HG03342 (cell line): ENCODE results near the gene SNX24.
A peak's percentile ranks its signal among the peaks of the same experiment; 100 is the strongest.

Experiments used
- ATAC-seq: cut with Tn5 transposase; IDR thresholded peaks from one replicate; pipeline ENCODE4 v1.9.1; 2021; ENCODE audit warnings: mild to moderate bottlenecking, moderate library complexity; ENCODE audit not compliant: unreplicated experiment

SNX24 gene

DNA sequence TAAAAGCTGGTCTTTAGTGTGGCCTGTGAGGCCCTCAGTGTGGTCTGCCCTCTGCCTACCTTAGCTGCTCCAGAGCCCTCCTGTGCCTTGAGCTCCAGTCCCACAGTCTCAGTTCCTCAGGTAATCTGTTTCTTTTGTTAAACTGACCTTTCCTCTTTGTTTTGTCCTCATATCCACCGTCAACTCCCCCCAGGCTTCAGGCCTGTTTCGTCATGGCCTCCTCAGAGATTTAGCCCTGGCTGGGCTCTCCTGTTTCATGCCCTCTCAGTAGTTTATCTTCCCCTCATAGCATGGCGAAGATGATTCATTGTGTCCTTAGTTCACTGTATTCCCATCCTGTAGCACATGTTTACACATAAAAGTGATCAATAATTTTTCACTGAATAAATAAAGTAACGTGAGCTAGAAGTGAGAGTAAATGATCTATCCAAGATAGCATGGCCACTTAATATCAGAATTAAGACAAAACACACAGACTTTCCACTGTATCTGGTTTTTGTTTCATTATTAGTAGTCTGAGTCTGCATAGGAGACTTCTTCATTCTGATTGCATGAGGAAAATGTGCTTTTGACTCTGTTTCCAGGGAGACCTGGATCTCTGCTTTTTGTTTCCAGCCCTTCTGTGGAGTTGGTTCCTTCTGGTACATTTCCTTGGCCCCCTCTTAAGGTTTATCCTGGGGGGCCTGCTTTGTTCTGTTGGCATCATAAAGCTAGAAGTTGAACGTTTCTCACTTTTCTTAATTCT, 70.5 kb downstream of the SNX24 start:
- peak; percentile 96 for ATAC-seq

DNA sequence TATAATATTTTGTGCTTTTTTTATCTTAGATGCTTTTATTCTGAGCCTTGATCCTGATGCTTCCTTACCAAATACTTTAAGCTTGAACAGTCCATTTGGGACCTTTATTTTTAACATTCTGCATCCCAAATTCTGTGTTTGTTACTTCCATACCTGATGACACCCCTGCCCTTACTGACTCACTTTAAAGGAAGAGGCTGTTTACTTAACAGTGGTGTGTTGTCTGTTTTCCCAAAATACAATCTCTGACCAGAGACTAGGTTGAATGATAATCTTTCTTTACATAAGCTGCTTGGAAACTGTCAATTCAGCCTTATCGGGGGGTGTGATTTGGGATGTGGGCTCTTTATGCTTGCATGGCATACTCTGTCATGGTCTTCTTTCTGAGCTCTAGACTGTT, 71.1 kb downstream of the SNX24 start:
- ATAC-seq, result no peak

DNA sequence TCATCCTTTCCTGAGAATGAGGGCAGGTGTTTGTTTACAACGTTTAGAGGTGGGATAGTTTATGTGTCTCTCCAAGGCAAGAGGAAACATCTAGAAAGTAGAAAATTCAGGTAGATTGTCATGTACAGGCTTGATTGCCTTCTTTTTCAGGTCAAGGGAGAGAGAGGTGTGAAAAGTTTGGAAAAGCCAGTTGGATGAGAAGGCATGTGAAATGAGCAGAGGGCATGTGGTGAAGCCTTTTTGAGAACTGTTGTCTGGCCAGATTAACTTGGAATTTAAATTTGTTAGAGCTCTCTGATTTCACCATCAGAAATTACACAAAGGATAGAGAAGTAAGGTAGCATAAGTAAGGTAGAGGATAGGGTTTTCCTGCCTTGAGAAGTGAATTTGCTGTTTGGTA, 74.6 kb downstream of the SNX24 start:
- ATAC-seq, result no peak

DNA sequence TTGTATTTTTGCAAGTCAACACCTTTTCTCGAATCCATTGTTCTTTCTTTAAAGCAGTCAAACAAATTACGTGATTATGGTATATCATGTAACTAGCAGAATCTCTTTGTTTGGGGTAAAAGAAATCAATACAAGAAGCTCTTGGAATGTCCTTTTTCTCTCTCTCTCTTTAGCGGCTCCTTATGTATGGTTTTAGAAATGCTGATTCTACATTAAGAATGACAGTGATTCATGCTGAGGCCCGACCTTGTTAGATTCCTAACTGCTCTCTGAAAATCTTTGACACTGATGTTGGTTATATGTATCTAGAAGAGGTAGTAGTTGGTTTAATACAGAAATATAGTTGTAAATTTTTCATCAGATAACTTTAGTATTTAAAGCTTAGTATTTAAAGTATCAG, 76.4 kb downstream of the SNX24 start:
- no peak for ATAC-seq

DNA sequence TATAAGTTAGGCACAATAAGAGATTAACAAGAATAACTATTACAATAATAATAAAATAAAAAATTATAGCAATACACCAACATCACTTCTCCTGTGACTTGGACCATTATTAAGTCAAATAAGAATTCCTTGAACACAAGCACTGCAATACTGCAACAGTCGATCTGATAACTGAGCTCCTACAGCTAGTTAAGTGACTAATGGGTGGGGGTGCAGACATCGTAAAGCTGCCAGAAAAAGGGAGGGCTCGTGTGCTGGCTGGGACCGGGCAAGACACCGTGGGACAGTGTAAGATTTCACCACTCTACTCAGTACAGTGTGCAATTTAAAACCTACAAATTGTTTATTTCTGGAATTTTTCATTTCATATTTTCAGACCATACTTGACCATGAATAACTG, 78.8 kb downstream of the SNX24 start:
- no peak for ATAC-seq

DNA sequence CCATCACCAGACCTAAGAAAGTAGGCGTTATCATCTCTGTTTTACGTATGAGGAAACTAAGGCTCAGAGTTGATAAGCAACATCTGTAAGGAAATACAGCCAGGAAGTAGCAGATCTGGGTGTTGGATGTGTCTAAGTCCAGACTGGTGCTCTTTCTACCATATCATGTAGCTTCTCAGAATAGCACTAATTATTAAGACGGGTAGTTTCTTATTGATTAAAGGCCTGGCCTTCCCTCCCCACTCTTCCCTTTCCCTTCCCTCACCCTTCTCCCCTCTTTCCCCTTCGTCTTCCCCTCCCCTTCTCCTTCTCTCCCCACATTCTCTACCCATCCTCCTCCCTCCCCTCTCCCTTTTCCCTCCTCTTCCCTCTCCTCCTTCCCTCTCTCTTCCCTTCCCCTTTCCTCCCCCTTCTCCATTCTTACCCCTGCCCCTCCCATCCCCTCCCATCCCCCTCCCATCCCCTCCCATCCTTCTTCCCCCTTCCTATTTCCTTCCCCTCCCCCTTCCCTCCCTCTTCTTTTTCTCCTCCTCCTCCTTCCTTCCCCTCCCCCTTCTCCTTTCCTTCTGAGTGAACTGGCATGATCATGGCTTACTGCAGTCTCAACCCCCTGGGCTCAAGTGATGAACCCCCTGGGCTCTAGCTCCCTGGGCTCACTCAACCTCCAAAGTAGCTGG, 79.4 kb downstream of the SNX24 start:
- ATAC-seq, result no peak

DNA sequence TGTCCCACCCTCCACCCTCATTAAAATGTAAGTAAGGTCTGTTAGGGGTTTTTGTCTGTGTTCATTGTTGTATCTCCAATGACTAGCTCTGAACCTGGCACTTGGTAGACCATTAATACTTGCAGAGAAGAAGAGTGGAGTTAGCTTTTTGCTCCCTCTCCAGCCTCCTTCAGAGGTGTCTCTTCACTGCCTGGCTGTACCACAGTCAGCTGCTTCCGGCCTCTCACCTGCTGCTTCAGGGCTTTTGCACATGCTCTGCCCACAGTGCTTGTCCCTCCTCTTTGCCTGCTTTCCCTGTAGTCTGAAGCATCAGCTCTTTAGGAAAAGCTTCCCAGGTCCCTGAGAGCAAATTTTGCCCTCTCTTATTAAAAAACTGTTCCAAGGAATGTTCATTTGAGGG, 83.6 kb downstream of the SNX24 start:
- no peak for ATAC-seq

DNA sequence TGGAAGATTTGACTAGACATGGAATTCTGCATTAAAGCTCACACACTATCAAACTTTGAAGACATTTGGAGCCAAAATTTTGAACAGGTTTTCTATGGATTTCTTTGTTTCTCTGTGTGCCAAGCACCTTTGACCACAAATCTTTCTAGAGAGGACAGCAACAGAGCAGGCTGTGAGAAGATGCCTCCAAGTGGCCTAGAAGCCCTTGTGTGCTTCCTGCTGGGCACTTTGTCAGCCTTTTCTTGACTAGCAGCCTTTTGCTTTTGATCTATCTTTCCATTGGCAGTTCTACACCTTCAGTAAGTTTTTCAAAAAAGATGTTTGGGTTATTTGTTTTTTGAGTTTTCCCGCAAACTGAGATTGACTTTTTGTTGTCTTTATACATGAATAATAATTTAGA, 84.6 kb downstream of the SNX24 start:
- ATAC-seq, result no peak

DNA sequence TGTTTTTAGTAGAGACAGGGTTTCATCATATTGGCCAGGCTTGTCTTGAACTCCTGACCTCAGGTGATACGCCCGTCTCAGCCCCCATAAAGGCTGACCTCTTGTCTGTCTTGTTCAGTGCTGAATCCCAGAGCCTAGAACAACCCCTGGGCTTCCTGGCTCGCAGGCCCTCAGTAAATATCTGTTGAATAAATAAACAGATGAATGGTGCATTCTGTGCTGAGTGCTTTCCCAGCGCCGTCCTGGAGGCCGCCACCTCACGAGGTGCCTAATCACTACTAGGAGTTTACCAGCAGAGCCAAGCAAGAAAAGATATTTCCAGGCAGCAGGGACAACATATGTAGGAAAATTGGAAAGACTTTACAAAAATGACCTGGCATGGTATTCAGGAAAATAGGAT, 88.5 kb downstream of the SNX24 start:
- ATAC-seq, result no peak

DNA sequence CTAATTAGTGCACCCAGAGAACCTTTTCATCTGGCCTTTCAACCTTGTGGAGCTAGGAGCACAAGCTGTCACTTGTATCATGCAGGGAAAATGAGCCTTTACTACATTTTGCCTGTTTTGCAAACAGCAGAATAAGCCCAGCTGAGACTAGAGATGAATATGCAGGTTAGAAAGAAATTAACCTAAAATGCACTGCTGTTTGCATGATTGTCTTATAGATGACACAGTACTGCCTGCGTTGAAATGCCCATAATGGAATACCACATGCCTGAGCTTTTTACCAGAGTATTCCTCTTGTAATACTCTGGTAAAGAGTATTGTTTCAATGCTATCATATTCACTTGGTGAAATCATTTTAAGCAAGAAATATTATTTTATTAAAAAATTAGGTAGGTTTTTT, 90.7 kb downstream of the SNX24 start:
- ATAC-seq, result no peak

DNA sequence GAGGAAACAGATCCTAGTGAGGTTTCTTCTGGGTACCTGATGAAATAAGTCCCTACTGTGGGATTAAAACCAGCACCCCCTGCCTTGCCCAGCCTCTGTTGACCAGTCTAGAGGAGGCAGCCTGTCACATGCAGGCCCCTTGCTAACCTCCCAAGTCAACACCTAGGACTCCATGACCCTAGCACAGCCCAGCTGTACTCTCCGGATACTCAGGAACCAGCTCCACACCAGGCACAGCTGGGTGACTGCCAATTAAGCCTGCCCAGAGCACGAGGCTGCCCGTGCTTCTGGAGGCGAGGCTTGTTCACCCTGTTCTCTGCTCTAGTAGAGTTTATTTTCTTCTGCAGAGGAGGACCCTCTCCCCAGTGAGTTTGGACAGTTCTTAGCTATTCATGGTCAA, 92.5 kb downstream of the SNX24 start:
- no peak for ATAC-seq

DNA sequence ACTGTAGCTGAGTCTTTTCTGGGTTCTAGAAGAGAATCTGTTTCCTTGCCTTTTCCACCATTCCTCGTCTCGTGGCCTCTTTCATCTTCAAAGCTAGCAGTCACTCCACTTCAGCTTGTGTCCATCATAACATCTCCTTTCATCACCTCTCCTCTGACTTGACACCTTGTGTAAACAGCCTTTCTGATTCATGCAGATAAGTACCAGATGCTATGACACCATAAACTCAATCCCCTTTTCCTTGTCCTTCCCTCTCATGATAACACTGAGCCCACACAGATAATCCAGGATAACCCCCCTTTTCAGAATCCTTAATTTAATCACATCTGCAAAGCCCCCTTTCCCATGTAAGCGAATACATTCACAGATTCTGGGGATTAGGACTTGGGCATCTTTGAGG, 95.5 kb downstream of the SNX24 start:
- ATAC-seq, result no peak

DNA sequence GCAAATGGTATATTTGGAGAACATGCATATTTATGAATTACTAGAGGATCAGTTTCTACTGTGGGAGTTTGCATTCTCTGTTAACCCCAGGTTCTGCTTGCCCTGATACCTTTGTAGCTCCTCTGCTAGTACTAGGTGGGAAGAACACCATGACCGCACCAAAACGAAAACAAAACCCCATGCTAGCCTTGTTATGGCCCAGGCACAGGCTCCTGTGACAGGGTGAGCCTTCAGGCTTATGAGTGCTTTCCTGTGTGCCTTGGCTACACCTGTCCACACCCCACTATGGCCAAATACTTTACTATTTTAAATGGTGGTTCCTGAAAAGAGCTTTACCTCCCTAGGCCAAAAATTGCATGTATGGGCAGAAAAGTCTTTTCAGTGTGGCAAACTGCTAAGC, 96.3 kb downstream of the SNX24 start:
- ATAC-seq, result no peak

DNA sequence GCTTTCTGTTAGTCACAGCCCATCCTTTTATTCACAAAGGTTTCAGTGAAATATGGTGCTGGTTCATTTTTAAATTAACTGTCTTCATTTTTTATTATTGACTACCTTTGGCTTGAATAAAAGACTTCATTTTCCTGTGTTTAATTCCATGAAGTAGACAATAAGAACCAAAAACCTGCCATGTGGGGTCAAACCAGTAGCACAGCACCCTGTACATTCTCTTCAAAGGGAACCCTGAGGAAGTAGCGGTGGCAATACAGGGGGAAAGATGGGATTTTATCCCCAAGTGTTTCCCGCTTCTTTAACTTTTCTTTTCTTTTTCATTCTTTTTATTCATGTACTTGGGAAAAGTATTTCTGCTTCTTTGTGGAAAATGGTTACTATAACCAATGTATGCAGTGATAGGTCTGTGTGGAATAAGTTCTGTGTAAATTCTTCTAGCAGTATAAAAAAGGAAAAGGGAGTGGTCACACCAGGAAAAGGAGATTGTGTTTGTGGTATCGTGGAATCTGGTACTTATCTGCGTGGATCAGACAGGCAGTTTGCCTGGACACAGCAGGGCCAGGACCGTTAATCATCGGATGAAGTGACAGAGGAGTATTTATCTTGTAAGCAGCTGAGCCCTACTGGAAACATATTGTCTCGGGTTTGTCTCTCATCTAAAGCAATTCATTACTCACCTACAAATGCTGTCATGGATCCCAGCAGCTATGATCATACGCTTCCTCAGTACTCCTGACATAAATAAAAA, 96.9 kb downstream of the SNX24 start:
- no peak for ATAC-seq

DNA sequence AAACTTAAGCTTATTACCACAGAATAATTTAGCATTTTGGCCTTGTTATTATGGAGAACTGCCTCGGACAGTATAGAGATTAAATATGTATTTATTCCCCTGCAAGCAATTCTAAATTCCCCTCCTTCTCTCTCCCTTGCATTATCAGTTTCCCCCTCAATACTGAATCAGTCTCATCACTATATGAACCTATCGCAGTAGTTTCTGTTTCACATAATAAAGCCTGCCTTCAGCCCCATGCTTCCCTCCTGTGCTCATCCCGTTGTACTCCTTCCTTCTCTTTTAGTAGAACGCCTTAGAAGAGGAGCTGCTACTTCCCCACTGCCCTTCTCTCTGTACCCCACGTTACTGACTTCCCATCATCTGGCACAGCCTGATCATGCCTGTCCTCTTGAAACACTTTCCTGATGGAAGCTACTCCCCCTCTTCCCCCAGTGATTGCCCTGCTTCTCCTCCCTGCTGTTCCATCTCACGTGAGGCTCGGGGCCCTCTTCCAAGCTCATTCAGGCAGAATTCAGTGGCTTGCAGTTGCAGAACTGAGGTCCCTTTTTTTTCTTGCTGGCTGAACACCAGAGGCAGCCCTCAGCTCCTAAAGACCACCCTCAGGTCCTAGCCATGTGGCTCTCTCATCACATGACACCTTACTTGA, 97.8 kb downstream of the SNX24 start:
- no peak for ATAC-seq

DNA sequence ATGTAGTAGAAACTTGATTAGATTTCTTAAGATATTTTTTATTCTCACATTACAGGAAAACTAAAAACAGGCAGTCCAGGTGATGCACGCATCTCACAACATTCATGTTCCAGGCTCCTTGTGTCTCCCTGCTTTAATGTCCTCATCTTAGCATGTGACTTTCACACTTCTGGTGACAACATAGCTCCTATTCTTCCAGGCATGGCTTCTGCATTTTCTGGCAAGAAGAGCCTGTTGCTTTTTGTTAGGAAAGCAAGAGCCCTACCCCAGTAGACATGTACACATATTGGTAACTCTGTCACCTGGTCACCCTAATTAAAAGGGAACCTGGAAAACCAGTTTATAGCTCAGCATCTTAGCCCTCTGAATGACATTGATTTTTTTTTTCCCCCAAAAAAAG, 98.6 kb downstream of the SNX24 start:
- ATAC-seq, result no peak

DNA sequence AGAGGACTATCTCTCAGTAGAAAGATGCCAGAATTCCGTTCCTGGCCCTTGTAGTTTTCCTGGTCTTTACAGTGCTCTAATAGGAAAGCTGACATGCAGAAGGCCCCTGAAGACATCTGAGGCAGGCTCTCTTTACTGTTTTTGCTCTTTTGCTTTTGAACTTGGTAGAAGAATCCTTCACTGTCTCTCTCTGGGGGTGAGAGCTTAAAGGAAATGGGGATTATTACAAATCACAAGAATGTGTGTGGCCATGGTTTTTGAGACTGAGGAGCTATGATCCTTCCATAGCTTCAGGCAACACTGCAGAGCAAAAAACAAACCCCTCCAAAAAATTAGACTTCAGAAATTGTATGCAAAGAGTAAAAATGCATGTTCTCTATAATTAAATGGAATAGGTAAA, 102.0 kb downstream of the SNX24 start:
- no peak for ATAC-seq

DNA sequence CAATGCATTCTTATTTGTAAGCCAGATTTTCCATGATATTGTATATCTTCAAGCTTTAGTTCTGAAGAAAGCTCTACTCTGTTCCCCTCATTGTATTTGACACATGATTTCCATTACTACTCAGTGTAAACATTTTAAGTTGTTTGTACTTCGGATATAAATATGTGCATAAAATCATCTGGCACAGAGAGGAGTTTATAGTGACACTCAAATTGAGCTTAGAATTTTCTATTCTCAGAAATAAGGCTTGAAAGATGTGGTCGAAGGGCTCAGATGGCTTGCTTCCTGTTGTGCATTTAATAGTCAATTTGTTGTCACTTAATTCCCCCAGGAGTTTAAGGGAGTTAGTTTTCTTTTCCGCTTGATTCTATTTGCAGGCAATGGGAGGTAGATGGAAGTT, 102.4 kb downstream of the SNX24 start:
- no peak for ATAC-seq

DNA sequence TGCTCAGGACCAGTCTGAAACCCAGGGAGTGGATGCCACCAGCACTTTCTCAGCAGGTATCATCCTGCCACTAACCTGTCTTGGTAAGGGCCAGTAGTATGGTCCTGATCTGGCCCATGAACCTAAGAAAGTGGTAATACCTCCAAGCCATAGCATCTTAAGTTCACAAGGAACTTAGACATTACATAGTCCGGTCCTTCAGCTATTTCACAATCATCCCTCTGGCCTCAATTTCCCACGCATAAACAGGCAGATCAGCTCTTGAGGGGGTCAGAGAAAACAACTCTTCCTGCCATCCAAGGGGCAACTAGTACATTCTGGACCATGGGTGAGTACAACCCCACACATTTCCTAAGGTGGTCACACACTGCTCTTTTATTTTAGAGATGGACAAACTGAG, 102.9 kb downstream of the SNX24 start:
- no peak for ATAC-seq

DNA sequence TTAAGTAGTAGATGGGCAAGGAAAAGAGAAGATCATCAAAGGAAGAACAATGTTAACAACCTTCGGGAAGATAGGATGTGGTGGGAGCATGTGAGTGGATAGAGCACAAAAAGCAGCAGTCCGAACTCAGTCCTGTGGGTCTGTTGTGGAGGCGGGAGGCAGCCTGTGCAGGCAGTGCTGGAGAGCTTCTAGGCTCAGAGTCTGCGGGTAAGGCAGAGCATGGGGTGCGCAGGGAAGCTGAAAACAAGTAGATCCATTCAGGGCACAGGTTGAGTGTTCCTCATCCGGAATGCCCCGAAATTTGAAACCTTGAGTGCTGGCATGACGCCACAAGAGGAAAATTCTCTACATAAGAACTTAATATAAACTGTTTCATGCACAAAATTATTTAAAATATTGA, 106.2 kb downstream of the SNX24 start:
- ATAC-seq, result no peak

DNA sequence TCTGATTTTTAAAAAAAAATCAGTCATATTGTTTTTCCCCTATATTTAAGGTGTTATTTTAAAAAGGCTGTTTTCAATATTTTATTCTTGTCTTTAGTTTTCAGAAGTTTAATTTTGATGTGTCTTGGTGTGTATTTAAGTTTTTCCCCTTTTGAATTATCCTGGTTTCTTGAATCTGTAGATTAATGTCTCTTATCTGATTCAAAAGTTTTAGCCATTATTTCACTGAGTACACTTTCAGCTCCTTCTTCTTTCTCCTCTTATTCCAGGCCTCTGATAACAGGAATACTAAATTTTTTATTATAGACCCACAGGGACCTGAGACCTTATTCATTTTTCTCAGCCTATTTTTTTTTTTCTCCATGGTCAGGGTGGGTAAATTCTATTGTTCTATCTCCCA, 109.3 kb downstream of the SNX24 start:
- no peak for ATAC-seq

DNA sequence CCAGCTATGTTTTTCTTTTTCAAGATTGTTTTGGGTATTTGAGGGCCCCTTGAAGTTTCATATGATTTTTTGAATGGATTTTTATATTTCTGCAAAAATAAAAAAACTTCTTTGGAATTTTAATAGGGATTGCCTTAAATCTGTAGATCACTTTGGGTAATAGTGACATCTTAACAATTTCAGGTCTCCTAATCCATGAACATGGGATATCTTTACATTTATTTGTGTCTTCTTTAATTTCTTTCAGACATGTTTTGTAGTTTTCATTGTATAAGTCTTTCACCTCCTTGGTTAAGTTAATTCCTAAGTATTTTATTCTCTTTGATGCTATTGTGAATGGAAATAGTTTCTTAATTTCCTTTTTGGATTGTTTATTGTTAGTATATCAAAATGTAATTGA, 112.0 kb downstream of the SNX24 start:
- no peak for ATAC-seq
